ENCODE results near the gene IL7R. TPM values are rescaled to one million over a fixed set of nuclear protein-coding genes. Genes with fewer than 3 reads are reported as not detected.

The IL7R gene
- total RNA-seq, 4 donors from 2014 or later, result 36.8 to 101 (median 59.4) TPM

GRCh38 chr5:35877655-35878054, 21.0 kb downstream of the IL7R start:
- DNase-seq, result no peak
- Histone ChIP-seq H3K9me3 (no peaks in the 10 kb centered on the region), H3K36me3 (no peaks in the 10 kb centered on the region), H3K4me3 (no peak overlapping the region), H3K27ac (no peak overlapping the region), H3K27me3 (no peaks in the 10 kb centered on the region), H3K4me1 (no peaks in the 10 kb centered on the region)
- no peak for TF ChIP-seq POLR2A (IDR thresholded peaks at IDR 0.05)
- TF ChIP-seq CTCF (IDR thresholded peaks at IDR 0.05), result no peak

GRCh38 chr5:35878079-35878478, 21.4 kb downstream of the IL7R start:
- no peaks in the 10 kb centered on the region for H3K36me3 ChIP-seq
- no peak overlapping the region for H3K4me3 ChIP-seq
- H3K27ac ChIP-seq, result no peak overlapping the region
- H3K9me3 ChIP-seq, result no peaks in the 10 kb centered on the region
- H3K4me1 ChIP-seq, result no peaks in the 10 kb centered on the region
- no peak for TF ChIP-seq POLR2A (IDR thresholded peaks at IDR 0.05)
- TF ChIP-seq CTCF (IDR thresholded peaks at IDR 0.05), result no peak
- H3K27me3 ChIP-seq, result no peaks in the 10 kb centered on the region
- DNase-seq, result no peak

GRCh38 chr5:35879096-35879495, 22.4 kb downstream of the IL7R start:
- DNase-seq, result no peak
- no peaks in the 10 kb centered on the region for H3K27me3 ChIP-seq
- H3K4me1 ChIP-seq, result no peaks in the 10 kb centered on the region
- H3K36me3 ChIP-seq, result no peaks in the 10 kb centered on the region
- no peaks in the 10 kb centered on the region for H3K9me3 ChIP-seq
- no peak overlapping the region for H3K4me3 ChIP-seq
- TF ChIP-seq POLR2A (IDR thresholded peaks at IDR 0.05) (no peak), CTCF (IDR thresholded peaks at IDR 0.05) (no peak)
- H3K27ac ChIP-seq, result no peak overlapping the region

GRCh38 chr5:35879649-35880048, 23.0 kb downstream of the IL7R start:
- TF ChIP-seq POLR2A (IDR thresholded peaks at IDR 0.05) (no peak), CTCF (IDR thresholded peaks at IDR 0.05) (no peak)
- no peak overlapping the region for H3K4me3 ChIP-seq

GRCh38 chr5:35880156-35880555, 23.5 kb downstream of the IL7R start:
- Histone ChIP-seq H3K4me1 (no peaks in the 10 kb centered on the region), H3K36me3 (no peaks in the 10 kb centered on the region)
- TF ChIP-seq POLR2A (IDR thresholded peaks at IDR 0.05) (no peak), CTCF (IDR thresholded peaks at IDR 0.05) (no peak)

More at GRCh38 chr5:35879649-35880048, 23.0 kb downstream of the IL7R start:
- H3K27me3 ChIP-seq, result no peaks in the 10 kb centered on the region
- H3K4me1 ChIP-seq, result no peaks in the 10 kb centered on the region
- H3K9me3 ChIP-seq, result no peaks in the 10 kb centered on the region
- no peaks in the 10 kb centered on the region for H3K36me3 ChIP-seq
- no peak overlapping the region for H3K27ac ChIP-seq
- no peak for DNase-seq

GRCh38 chr5:35881758-35882157, 25.1 kb downstream of the IL7R start:
- no peak overlapping the region for H3K27ac ChIP-seq
- H3K27me3 ChIP-seq, result no peaks in the 10 kb centered on the region
- TF ChIP-seq POLR2A (IDR thresholded peaks at IDR 0.05) (no peak), CTCF (IDR thresholded peaks at IDR 0.05) (no peak)
- H3K9me3 ChIP-seq, result no peaks in the 10 kb centered on the region
- H3K4me1 ChIP-seq, result no peaks in the 10 kb centered on the region
- no peak for DNase-seq
- no peaks in the 10 kb centered on the region for H3K36me3 ChIP-seq
- no peak overlapping the region for H3K4me3 ChIP-seq

More at GRCh38 chr5:35880156-35880555, 23.5 kb downstream of the IL7R start:
- Histone ChIP-seq H3K4me3 (no peak overlapping the region), H3K27ac (no peak overlapping the region), H3K9me3 (no peaks in the 10 kb centered on the region), H3K27me3 (no peaks in the 10 kb centered on the region)
- no peak for DNase-seq
